ENCODE measurements around the gene SMAD3.
"Not testable (repeated sequence)": the region's sequence is repeated elsewhere in the genome, so short reads cannot be mapped to it uniquely, and the experiment has no call there.

The SMAD3 gene

GRCh38 chr15:67149068-67149772, 83.8 kb downstream of the SMAD3 start:
- Histone ChIP-seq H3K27me3 (replicated peaks; ENCODE audit: control insufficient read depth, insufficient read depth, low read length) (no peaks in the 10 kb centered on the region), H3K36me3 (ENCODE audit: control insufficient read depth, insufficient read depth, low read length) (no peaks in the 10 kb centered on the region; the same call in 1 of the 2 replicates), H3K4me3 (replicated peaks; ENCODE audit: low read depth, low read length) (no peak overlapping the region)
- TF ChIP-seq CTCF (IDR thresholded peaks at IDR 0.05; ENCODE audit: insufficient read depth, low read length, poor library complexity, severe bottlenecking) = no peak
- no peak for DNase-seq (ENCODE audit: extremely low read depth, insufficient read length)

GRCh38 chr15:67149773-67150022, 84.3 kb downstream of the SMAD3 start:
- H3K4me3 ChIP-seq (replicated peaks; ENCODE audit: low read depth, low read length) = no peak overlapping the region
- no peak for DNase-seq (ENCODE audit: extremely low read depth, insufficient read length)
- H3K36me3 ChIP-seq (ENCODE audit: control insufficient read depth, insufficient read depth, low read length) = no peaks in the 10 kb centered on the region; the same call in 1 of the 2 replicates
- TF ChIP-seq CTCF (IDR thresholded peaks at IDR 0.05; ENCODE audit: insufficient read depth, low read length, poor library complexity, severe bottlenecking) = no peak
- H3K27me3 ChIP-seq (replicated peaks; ENCODE audit: control insufficient read depth, insufficient read depth, low read length) = no peaks in the 10 kb centered on the region

GRCh38 chr15:67150023-67150860, 84.8 kb downstream of the SMAD3 start:
- DNase-seq (ENCODE audit: extremely low read depth, insufficient read length) = no peak
- Histone ChIP-seq H3K27me3 (replicated peaks; ENCODE audit: control insufficient read depth, insufficient read depth, low read length) (no peaks in the 10 kb centered on the region), H3K36me3 (ENCODE audit: control insufficient read depth, insufficient read depth, low read length) (no peaks in the 10 kb centered on the region; the same call in 1 of the 2 replicates), H3K4me3 (replicated peaks; ENCODE audit: low read depth, low read length) (no peak overlapping the region)
- no peak for TF ChIP-seq CTCF (IDR thresholded peaks at IDR 0.05; ENCODE audit: insufficient read depth, low read length, poor library complexity, severe bottlenecking)

DNA sequence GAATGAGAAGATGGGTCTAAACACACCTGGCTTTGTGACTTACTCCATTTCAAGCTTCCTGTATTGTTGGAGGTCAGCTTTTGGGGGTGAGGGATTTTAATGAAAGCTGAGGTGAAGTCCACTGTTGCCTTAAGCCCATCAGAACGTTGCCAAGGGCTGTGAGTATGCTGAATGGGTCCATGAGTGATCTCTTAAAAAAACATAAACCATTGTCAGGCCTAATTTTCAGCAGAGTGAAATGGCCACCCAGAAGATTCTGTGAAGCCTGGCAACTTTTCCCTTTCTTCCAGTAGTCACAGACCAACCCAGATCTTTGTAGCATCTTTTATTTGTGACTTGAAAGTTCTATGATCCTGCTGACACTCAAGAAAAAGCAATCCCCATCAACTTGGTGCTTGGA, 87.0 kb downstream of the SMAD3 start:
- no peak for TF ChIP-seq CTCF (IDR thresholded peaks at IDR 0.05; ENCODE audit: insufficient read depth, low read length, poor library complexity, severe bottlenecking)
- no peaks in the 10 kb centered on the region for H3K27me3 ChIP-seq (replicated peaks; ENCODE audit: control insufficient read depth, insufficient read depth, low read length)
- no peak overlapping the region for H3K4me3 ChIP-seq (replicated peaks; ENCODE audit: low read depth, low read length)
- DNase-seq (ENCODE audit: extremely low read depth, insufficient read length) = no peak
- no peaks in the 10 kb centered on the region; the same call in 1 of the 2 replicates for H3K36me3 ChIP-seq (ENCODE audit: control insufficient read depth, insufficient read depth, low read length)

DNA sequence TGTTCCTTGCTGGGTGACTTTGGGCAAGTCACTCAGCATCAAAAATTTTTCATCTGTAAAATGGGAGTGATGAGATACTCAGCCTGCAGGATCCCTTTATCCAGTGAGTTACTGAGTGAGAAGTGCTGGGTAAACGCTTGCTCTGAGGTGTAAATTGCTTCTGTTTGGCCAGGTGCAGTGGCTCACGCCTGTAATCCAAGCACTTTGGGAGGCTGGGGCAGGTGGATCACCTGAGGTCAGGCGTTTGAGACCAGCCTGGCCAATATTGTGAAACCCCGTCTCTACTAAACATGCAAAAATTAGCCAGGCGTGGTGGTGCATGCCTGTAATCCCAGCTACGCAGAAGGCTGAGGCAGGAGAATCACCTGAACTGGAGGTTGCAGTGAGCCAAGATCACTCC, 87.6 kb downstream of the SMAD3 start:
- H3K36me3 ChIP-seq (ENCODE audit: control insufficient read depth, insufficient read depth, low read length) = not testable (repeated sequence)

GRCh38 chr15:67154249-67154648, 88.8 kb downstream of the SMAD3 start:
- DNase-seq (ENCODE audit: extremely low read depth, insufficient read length) = no peak
- no peaks in the 10 kb centered on the region; the same call in 1 of the 2 replicates for H3K36me3 ChIP-seq (ENCODE audit: control insufficient read depth, insufficient read depth, low read length)
- H3K4me3 ChIP-seq (replicated peaks; ENCODE audit: low read depth, low read length) = no peak overlapping the region
- no peak for TF ChIP-seq CTCF (IDR thresholded peaks at IDR 0.05; ENCODE audit: insufficient read depth, low read length, poor library complexity, severe bottlenecking)
- H3K27me3 ChIP-seq (replicated peaks; ENCODE audit: control insufficient read depth, insufficient read depth, low read length) = no peaks in the 10 kb centered on the region

More for the DNA sequence above, 87.6 kb downstream of the SMAD3 start:
- DNase-seq (ENCODE audit: extremely low read depth, insufficient read length); H3K27me3 ChIP-seq (replicated peaks; ENCODE audit: control insufficient read depth, insufficient read depth, low read length); H3K4me3 ChIP-seq (replicated peaks; ENCODE audit: low read depth, low read length): not testable (repeated sequence)

All from GM06990 (cell line).